ENCODE measurements around the gene MXRA5. TPM values are rescaled to one million over a fixed set of nuclear protein-coding genes. Genes with fewer than 3 reads are reported as not detected.
"Not testable (repeated sequence)": the region's sequence is repeated elsewhere in the genome, so short reads cannot be mapped to it uniquely, and the experiment has no call there.

The MXRA5 gene
- total and polyA plus RNA-seq, 4 donors = 0.55 to 17.0 (median 3.9) TPM

DNA sequence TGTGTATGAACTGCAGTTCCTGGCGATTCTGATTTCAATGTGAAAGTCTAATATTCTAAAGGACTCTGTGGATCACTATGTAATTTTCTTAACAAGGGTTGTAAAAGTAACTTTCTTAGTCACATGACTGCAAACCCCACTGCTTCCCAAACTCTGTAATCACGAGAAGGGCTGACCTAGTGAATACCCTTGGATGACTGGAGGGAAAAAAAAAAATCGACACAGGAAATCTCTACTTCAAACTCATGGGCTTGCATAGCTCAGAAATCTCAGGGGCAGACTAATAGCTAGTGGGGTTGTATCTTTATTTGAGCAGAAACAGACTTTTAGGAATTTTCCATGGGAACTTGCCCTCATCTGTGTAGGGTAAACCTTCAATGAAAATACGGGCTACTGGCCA lies 4.8 kb upstream of the MXRA5 start:
- Histone ChIP-seq H3K9me3 (ENCODE audit: control insufficient read depth in 4 of 4, insufficient read depth in 3 of 4, low read length in 3 of 4) (peaks cover 0 to 13% (median 0%) of the 10 kb centered on the region in 4 donors), H3K9ac (ENCODE audit: insufficient read depth in 1 of 2, low read length in 2 of 2) (no peak overlapping the region), H3K36me3 (ENCODE audit: control insufficient read depth in 4 of 4, insufficient read depth in 4 of 4, low read length in 4 of 4) (no peaks in the 10 kb centered on the region), H3K4me3 (no peak overlapping the region), H3K27me3 (ENCODE audit: control insufficient read depth in 3 of 3, insufficient read depth in 3 of 3, low read length in 2 of 3) (peaks cover 4 to 36% (median 7%) of the 10 kb centered on the region in 3 donors), H3K27ac (ENCODE audit: low read depth in 1 of 2, low read length in 1 of 2) (no peak overlapping the region), H3K4me1 (ENCODE audit: control insufficient read depth in 5 of 5, insufficient read depth in 5 of 5, low read length in 5 of 5) (no peaks in the 10 kb centered on the region)
- TF ChIP-seq, protein P1, sequence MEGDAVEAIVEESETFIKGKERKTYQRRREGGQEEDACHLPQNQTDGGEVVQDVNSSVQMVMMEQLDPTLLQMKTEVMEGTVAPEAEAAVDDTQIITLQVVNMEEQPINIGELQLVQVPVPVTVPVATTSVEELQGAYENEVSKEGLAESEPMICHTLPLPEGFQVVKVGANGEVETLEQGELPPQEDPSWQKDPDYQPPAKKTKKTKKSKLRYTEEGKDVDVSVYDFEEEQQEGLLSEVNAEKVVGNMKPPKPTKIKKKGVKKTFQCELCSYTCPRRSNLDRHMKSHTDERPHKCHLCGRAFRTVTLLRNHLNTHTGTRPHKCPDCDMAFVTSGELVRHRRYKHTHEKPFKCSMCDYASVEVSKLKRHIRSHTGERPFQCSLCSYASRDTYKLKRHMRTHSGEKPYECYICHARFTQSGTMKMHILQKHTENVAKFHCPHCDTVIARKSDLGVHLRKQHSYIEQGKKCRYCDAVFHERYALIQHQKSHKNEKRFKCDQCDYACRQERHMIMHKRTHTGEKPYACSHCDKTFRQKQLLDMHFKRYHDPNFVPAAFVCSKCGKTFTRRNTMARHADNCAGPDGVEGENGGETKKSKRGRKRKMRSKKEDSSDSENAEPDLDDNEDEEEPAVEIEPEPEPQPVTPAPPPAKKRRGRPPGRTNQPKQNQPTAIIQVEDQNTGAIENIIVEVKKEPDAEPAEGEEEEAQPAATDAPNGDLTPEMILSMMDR (IDR thresholded peaks at IDR 0.05; ENCODE audit: control extremely low read depth, extremely low read depth) = no peak
- no peak for ATAC-seq (ENCODE audit: insufficient read depth, low FRiP score)
- 65 to 70% methylated on average over 4 of the region's 4 CpGs for whole genome bisulfite sequencing, 2 donors
- DNase-seq = no peak

GRCh38 chrX:3348191-3348590 lies 1.7 kb upstream of the MXRA5 start:
- peaks cover 0 to 2% (median 0%) of the 10 kb centered on the region in 5 donors for H3K4me1 ChIP-seq (ENCODE audit: control insufficient read depth in 5 of 5, insufficient read depth in 5 of 5, low read length in 5 of 5)

DNA sequence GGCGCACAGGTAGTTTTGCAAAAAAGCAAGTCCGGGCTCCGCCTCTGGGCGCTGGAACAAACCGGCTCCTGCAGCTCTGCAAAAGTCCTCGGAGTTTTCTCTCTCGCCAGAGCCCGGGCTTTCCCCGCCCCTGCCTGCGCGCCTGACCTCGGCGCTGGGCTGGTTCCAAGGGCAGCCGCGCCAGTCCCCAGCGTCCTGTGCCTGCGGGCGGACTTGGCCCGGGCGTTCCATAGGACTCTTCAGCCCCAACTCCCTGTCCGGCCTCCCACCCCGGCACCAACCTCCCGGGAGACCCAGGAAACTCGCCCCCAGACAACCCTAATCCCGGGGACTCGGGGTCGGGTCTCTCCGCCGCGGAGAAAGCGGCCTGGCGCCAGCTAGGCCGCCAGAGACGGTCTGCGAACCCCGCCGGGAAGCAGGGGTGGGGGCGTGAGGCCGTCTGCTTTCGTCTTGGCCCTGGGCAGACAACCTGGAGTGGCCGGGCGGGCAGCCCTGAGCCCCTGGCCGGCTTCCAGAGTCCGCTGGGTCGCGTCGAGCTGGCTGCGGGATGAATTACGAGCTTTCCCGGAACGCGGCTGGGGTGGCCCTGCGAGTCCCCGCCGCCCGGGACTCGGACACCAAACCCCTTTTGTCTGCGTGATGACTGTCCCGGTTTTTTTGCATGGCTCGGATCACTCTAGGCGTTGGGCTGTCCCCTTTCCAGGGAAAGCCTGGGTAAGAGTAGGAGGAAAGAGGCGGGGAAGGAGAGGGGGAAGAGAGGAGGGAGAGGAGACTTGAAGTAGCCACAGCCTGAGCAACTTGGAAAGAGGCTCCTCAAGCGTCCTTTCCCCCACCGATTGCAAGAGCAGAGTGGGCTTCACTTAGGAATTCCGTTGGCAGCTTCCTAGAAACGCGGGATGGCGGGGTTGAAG lies 916 bp downstream of the MXRA5 start:
- Histone ChIP-seq H3K36me3 (ENCODE audit: control insufficient read depth in 4 of 4, insufficient read depth in 4 of 4, low read length in 4 of 4) (no peaks in the 10 kb centered on the region), H3K4me1 (ENCODE audit: control insufficient read depth in 5 of 5, insufficient read depth in 5 of 5, low read length in 5 of 5) (peaks cover 0 to 2% (median 0%) of the 10 kb centered on the region in 5 donors), H3K27ac (ENCODE audit: low read depth in 1 of 2, low read length in 1 of 2) (peak overlapping the region; percentile 26), H3K4me3 (no peak overlapping the region), H3K27me3 (ENCODE audit: control insufficient read depth in 3 of 3, insufficient read depth in 3 of 3, low read length in 2 of 3) (peaks cover 15 to 58% (median 25%) of the 10 kb centered on the region in 3 donors), H3K9me3 (ENCODE audit: control insufficient read depth in 4 of 4, insufficient read depth in 3 of 4, low read length in 3 of 4) (peaks cover 0 to 13% (median 0%) of the 10 kb centered on the region in 4 donors), H3K9ac (ENCODE audit: insufficient read depth in 1 of 2, low read length in 2 of 2) (no peak overlapping the region)
- TF ChIP-seq, protein P1 (IDR thresholded peaks at IDR 0.05; ENCODE audit: control extremely low read depth, extremely low read depth) = no peak
- ATAC-seq (ENCODE audit: insufficient read depth, low FRiP score) (no peak), DNase-seq (peak; percentile 22 to 49 (median 23))
- 2 to 4% methylated on average over 60 to 68 of the region's 68 CpGs for WGBS, 2 donors

More at GRCh38 chrX:3348191-3348590, 1.7 kb upstream of the MXRA5 start:
- Histone ChIP-seq H3K27me3 (ENCODE audit: control insufficient read depth in 3 of 3, insufficient read depth in 3 of 3, low read length in 2 of 3) (peaks cover 15 to 56% (median 24%) of the 10 kb centered on the region in 3 donors), H3K9ac (ENCODE audit: insufficient read depth in 1 of 2, low read length in 2 of 2) (no peak overlapping the region), H3K9me3 (ENCODE audit: control insufficient read depth in 4 of 4, insufficient read depth in 3 of 4, low read length in 3 of 4) (peaks cover 0 to 13% (median 0%) of the 10 kb centered on the region in 4 donors), H3K27ac (ENCODE audit: low read depth in 1 of 2, low read length in 1 of 2) (no peak overlapping the region), H3K4me3 (no peak overlapping the region), H3K36me3 (ENCODE audit: control insufficient read depth in 4 of 4, insufficient read depth in 4 of 4, low read length in 4 of 4) (no peaks in the 10 kb centered on the region)
- 80 to 84% methylated on average over 5 of the region's 5 CpGs for WGBS, 2 donors
- ATAC-seq (ENCODE audit: insufficient read depth, low FRiP score) (no peak), DNase-seq (no peak)
- TF ChIP-seq, protein P1 (IDR thresholded peaks at IDR 0.05; ENCODE audit: control extremely low read depth, extremely low read depth) = no peak

GRCh38 chrX:3343569-3343968 lies 2.9 kb downstream of the MXRA5 start:
- peak in 1 of 3 donors; percentile 6 for DNase-seq
- not testable (repeated sequence) for H3K36me3 ChIP-seq (ENCODE audit: control insufficient read depth in 4 of 4, insufficient read depth in 4 of 4, low read length in 4 of 4); H3K4me3 ChIP-seq; ATAC-seq (ENCODE audit: insufficient read depth, low FRiP score); H3K9ac ChIP-seq (ENCODE audit: insufficient read depth in 1 of 2, low read length in 2 of 2); H3K4me1 ChIP-seq (ENCODE audit: control insufficient read depth in 5 of 5, insufficient read depth in 5 of 5, low read length in 5 of 5); H3K9me3 ChIP-seq (ENCODE audit: control insufficient read depth in 4 of 4, insufficient read depth in 3 of 4, low read length in 3 of 4); H3K27ac ChIP-seq (ENCODE audit: low read depth in 1 of 2, low read length in 1 of 2)
- 19 to 24% methylated on average over 24 of the region's 24 CpGs for WGBS, 2 donors
- peaks cover 15 to 47% (median 25%) of the 10 kb centered on the region in 3 donors for H3K27me3 ChIP-seq (ENCODE audit: control insufficient read depth in 3 of 3, insufficient read depth in 3 of 3, low read length in 2 of 3)

Data from lung (tissue), 12 donors.